PFSK-1 (cell line): Measurements from ENCODE around the gene CAMTA1.

Source experiments
- FOXP2 ChIP-seq: optimal IDR thresholded peaks from 2 replicates; pipeline ENCODE3; 2011; ENCODE audit warnings: borderline replicate concordance, control low read depth, inconsistent platforms; ENCODE audit not compliant: insufficient read depth; ENCODE audit errors: extremely low read length, extremely low read depth
- POLR2AphosphoS5 ChIP-seq: IDR thresholded peaks from 2 replicates; pipeline ENCODE4 v1.6.1; 2012; ENCODE audit warnings: low read depth, mild to moderate bottlenecking, control low read depth, low read length, moderate library complexity
- REST ChIP-seq, 2 experiments: IDR thresholded peaks; 2 replicates each; pipeline versions ENCODE4 v1.6.1 to v1.8.0; 2011 to 2012; ENCODE audit warnings: low read depth in 2 of 2, low read length in 2 of 2, control low read depth in 1 of 2, inconsistent platforms in 1 of 2, mild to moderate bottlenecking in 1 of 2, moderate library complexity in 1 of 2; ENCODE audit not compliant: insufficient read depth in 1 of 2
- SIN3A ChIP-seq: IDR thresholded peaks from 2 replicates; pipeline ENCODE4 v1.6.1; 2012; ENCODE audit warnings: mild to moderate bottlenecking, low read length, moderate library complexity, borderline replicate concordance; ENCODE audit not compliant: insufficient read depth
- TAF1 ChIP-seq: IDR thresholded peaks from 2 replicates; pipeline ENCODE4 v1.6.1; 2012; ENCODE audit warnings: low read length, control low read depth, borderline replicate concordance; ENCODE audit not compliant: insufficient read depth

The CAMTA1 gene

GRCh38 chr1:7769673-7770412 lies 984.6 kb downstream of the CAMTA1 start:
- TF ChIP-seq SIN3A (no peak), REST (IDR thresholded peaks at IDR 0.05; ENCODE audit: insufficient read depth in 1 of 2, low read depth in 2 of 2, low read length in 2 of 2) (no peak), POLR2AphosphoS5 (no peak), TAF1 (no peak), FOXP2 (no peak)

GRCh38 chr1:7770669-7770996 lies 985.4 kb downstream of the CAMTA1 start:
- TF ChIP-seq REST (IDR thresholded peaks at IDR 0.05; ENCODE audit: insufficient read depth in 1 of 2, low read depth in 2 of 2, low read length in 2 of 2) (no peak), FOXP2 (no peak), SIN3A (no peak), TAF1 (no peak), POLR2AphosphoS5 (no peak)

- no peak for TF ChIP-seq SIN3A
- no peak for TF ChIP-seq TAF1
- peak; percentile 27 for TF ChIP-seq FOXP2
- TF ChIP-seq REST (IDR thresholded peaks at IDR 0.05; ENCODE audit: insufficient read depth in 1 of 2, low read depth in 2 of 2, low read length in 2 of 2), result no peak
- TF ChIP-seq POLR2AphosphoS5, result peak; percentile 68
Measured at GRCh38 chr1:7770997-7771822, 986.0 kb downstream of the CAMTA1 start, which contains the start of gene VAMP3. VAMP3 (plus strand) TSS chr1:7771296; CDS start chr1:7771384, 88 bp downstream.

GRCh38 chr1:7771823-7772299 lies 986.6 kb downstream of the CAMTA1 start:
- TF ChIP-seq REST (IDR thresholded peaks at IDR 0.05; ENCODE audit: insufficient read depth in 1 of 2, low read depth in 2 of 2, low read length in 2 of 2), result no peak
- no peak for TF ChIP-seq SIN3A
- no peak for TF ChIP-seq FOXP2
- no peak for TF ChIP-seq TAF1
- TF ChIP-seq POLR2AphosphoS5, result no peak
